ENCODE data around the gene PRDM16. TPM values are rescaled to one million over a fixed set of nuclear protein-coding genes. Genes with fewer than 3 reads are reported as not detected.

Gene PRDM16
- total and polyA plus RNA-seq, 8 donors = 9.6 to 18.0 (median 14.7) TPM

GRCh38 chr1:3067671-3068563 is 1.1 kb upstream of the PRDM16 start:
- Histone ChIP-seq H3K27me3 (peaks cover 69 to 97% of the 10 kb centered on the region in 2 donors), H3K36me3 (no peaks in the 10 kb centered on the region), H3K4me1 (peaks cover 4 to 33% of the 10 kb centered on the region in 2 donors), H3K4me3 (peak overlapping the region; percentile 15 to 41), H3K9me3 (no peaks in the 10 kb centered on the region), H3K27ac (peak overlapping the region; percentile 50 to 70)
- TF ChIP-seq CTCF (IDR thresholded peaks at IDR 0.05) = no peak
- DNase-seq (peak in 2 of 4 donors; percentile 33 to 82), ATAC-seq (peak; percentile 4)
- intact Hi-C loops (cut with DNase I) = no loop called here

GRCh38 chr1:3069491-3070308 is 697 bp downstream of the PRDM16 start:
- Histone ChIP-seq H3K36me3 (no peaks in the 10 kb centered on the region), H3K27ac (peak overlapping the region; percentile 77 to 91), H3K27me3 (peaks cover 61 to 97% of the 10 kb centered on the region in 2 donors), H3K4me1 (peaks cover 0 to 33% of the 10 kb centered on the region in 2 donors), H3K4me3 (peak overlapping the region; percentile 65 to 67), H3K9me3 (no peaks in the 10 kb centered on the region)
- peak in 1 of 2 donors; percentile 25 for TF ChIP-seq CTCF (IDR thresholded peaks at IDR 0.05)
- peak; percentile 50 to 90 (median 76) for DNase-seq
- intact Hi-C loops (cut with DNase I) = loop anchor here in 1 of 2 donors (10.0 kb wide), 1 partner anchor 215 kb away; no protein-coding TSS in a partner anchor
- peak; percentile 14 for ATAC-seq

GRCh38 chr1:3070309-3070643 is 1.3 kb downstream of the PRDM16 start:
- ATAC-seq (no peak), DNase-seq (no peak)
- intact Hi-C loops (cut with DNase I) = loop anchor here in 1 of 2 donors (10.0 kb wide), 1 partner anchor 215 kb away; no protein-coding TSS in a partner anchor
- Histone ChIP-seq H3K9me3 (no peaks in the 10 kb centered on the region), H3K27me3 (peaks cover 58 to 97% of the 10 kb centered on the region in 2 donors), H3K36me3 (no peaks in the 10 kb centered on the region), H3K27ac (peak overlapping the region; percentile 77 to 91), H3K4me1 (peaks cover 0 to 33% of the 10 kb centered on the region in 2 donors), H3K4me3 (peak overlapping the region; percentile 65 to 67)
- TF ChIP-seq CTCF (IDR thresholded peaks at IDR 0.05) = no peak

GRCh38 chr1:3070644-3071564 is 1.9 kb downstream of the PRDM16 start:
- Histone ChIP-seq H3K4me3 (peak overlapping the region; percentile 15 to 67), H3K27me3 (peaks cover 55 to 97% of the 10 kb centered on the region in 2 donors), H3K9me3 (no peaks in the 10 kb centered on the region), H3K4me1 (peaks cover 0 to 33% of the 10 kb centered on the region in 2 donors), H3K36me3 (no peaks in the 10 kb centered on the region), H3K27ac (peak overlapping the region; percentile 65 to 83)
- TF ChIP-seq CTCF (IDR thresholded peaks at IDR 0.05) = no peak
- intact Hi-C loops (cut with DNase I) = loop anchor here in 1 of 2 donors (10.0 kb wide), 1 partner anchor 214 kb away; no protein-coding TSS in a partner anchor
- ATAC-seq (no peak), DNase-seq (peak in 1 of 4 donors; percentile 80)

All from left lung (tissue), 10 donors.